Measurements from ENCODE around the gene CKM.
"Not testable (repeated sequence)": the region's sequence is repeated elsewhere in the genome, so short reads cannot be mapped to it uniquely, and the experiment has no call there.

Gene CKM

GRCh38 chr19:45280471-45280961 lies 42.2 kb downstream of the CKM start:
- DNase-seq = no peak

GRCh38 chr19:45279587-45280192 lies 43.0 kb downstream of the CKM start:
- no peak for DNase-seq

- DNase-seq = no peak
These were observed 44.6 kb downstream of the CKM start for GRCh38 chr19:45278087-45278486.

GRCh38 chr19:45276284-45276687 lies 46.4 kb downstream of the CKM start:
- no peak for DNase-seq

- DNase-seq = no peak
These were observed 47.2 kb downstream of the CKM start for GRCh38 chr19:45275370-45275971.

- no peak for DNase-seq
These were observed 49.2 kb downstream of the CKM start for GRCh38 chr19:45273521-45273855.

- no peak for DNase-seq
These were observed 51.0 kb downstream of the CKM start for GRCh38 chr19:45271735-45272108.

- no peak for DNase-seq
These were observed 51.5 kb downstream of the CKM start for GRCh38 chr19:45271098-45271734.

GRCh38 chr19:45269939-45270338 lies 52.7 kb downstream of the CKM start:
- DNase-seq = not testable (repeated sequence)

GRCh38 chr19:45267296-45267695 lies 55.4 kb downstream of the CKM start:
- DNase-seq = no peak

- no peak for DNase-seq
These were observed 57.3 kb downstream of the CKM start for GRCh38 chr19:45265375-45265774.

GRCh38 chr19:45264781-45265317 lies 57.8 kb downstream of the CKM start:
- DNase-seq = no peak

- DNase-seq = no peak
These were observed 59.7 kb downstream of the CKM start for GRCh38 chr19:45263013-45263412.

- no peak for DNase-seq
These were observed 60.1 kb downstream of the CKM start for GRCh38 chr19:45262570-45262969.

- DNase-seq = no peak
These were observed 63.8 kb downstream of the CKM start for GRCh38 chr19:45258862-45259261.

GRCh38 chr19:45256836-45257235 lies 65.8 kb downstream of the CKM start:
- DNase-seq = no peak

Data from bone marrow (tissue), 2 donors.